Adipose tissue (tissue), 3 donors: ENCODE data around the gene ABHD2. TPM values are rescaled to one million over a fixed set of nuclear protein-coding genes. Genes with fewer than 3 reads are reported as not detected.

Experiments used
- H3K27ac ChIP-seq: one replicate; pipeline ENCODE4 v1.5.1; 2013; ENCODE audit warnings: low read depth, low read length
- WGBS, 3 donors: extraction: QIAGEN DNeasy Blood & Tissue Kit; methylation state at CpG; one replicate each; pipeline ENCODE4 v1.1.7; 2013; 5-methylcytosine and 5-hydroxymethylcytosine counted together
- polyA plus RNA-seq, 3 donors: library from polyadenylated mRNA; stranded (reverse); fragments of 200-250 nt; gene quantifications; one replicate each; pipeline ENCODE4 v1.2.3, GENCODE V29; 2013
- donor health status: healthy with polysubstance abuse.
- donor health status: Bipolar disorder and iron deficiency.
- donor health status: healthy.

ABHD2 gene
- polyA plus RNA-seq, 3 donors = 4.7 to 28.5 (median 13.4) TPM

GRCh38 chr15:89143503-89144162 is 55.4 kb downstream of the ABHD2 start:
- WGBS, 3 donors = 19 to 44% (median 32%) methylated on average over 6 of the region's 6 CpGs

GRCh38 chr15:89144491-89144890 is 56.2 kb downstream of the ABHD2 start:
- 76 to 91% (median 88%) methylated on average over 3 of the region's 3 CpGs for WGBS, 3 donors
- no peak overlapping the region for H3K27ac ChIP-seq

More at GRCh38 chr15:89143503-89144162, 55.4 kb downstream of the ABHD2 start:
- no peak overlapping the region for H3K27ac ChIP-seq

GRCh38 chr15:89146366-89146765 is 58.1 kb downstream of the ABHD2 start:
- 69 to 84% (median 78%) methylated on average over 5 of the region's 5 CpGs for WGBS, 3 donors
- no peak overlapping the region for H3K27ac ChIP-seq

- 69 to 98% (median 71%) methylated on average over 2 of the region's 2 CpGs for WGBS, 3 donors
- H3K27ac ChIP-seq = no peak overlapping the region
Observed at GRCh38 chr15:89148126-89148525, 59.9 kb downstream of the ABHD2 start.

GRCh38 chr15:89149501-89150101 is 61.3 kb downstream of the ABHD2 start:
- H3K27ac ChIP-seq = no peak overlapping the region
- 70 to 92% (median 91%) methylated on average over 7 of the region's 7 CpGs for WGBS, 3 donors

- 43 to 90% (median 84%) methylated on average over 3 of the region's 3 CpGs for WGBS, 3 donors
- no peak overlapping the region for H3K27ac ChIP-seq
Observed at GRCh38 chr15:89150287-89150686, 62.0 kb downstream of the ABHD2 start.

GRCh38 chr15:89150762-89151664 is 62.8 kb downstream of the ABHD2 start:
- H3K27ac ChIP-seq = no peak overlapping the region
- WGBS, 3 donors = 42 to 80% (median 74%) methylated on average over 12 of the region's 12 CpGs

- WGBS, 3 donors = 96 to 97% (median 97%) methylated on average over 10 of the region's 10 CpGs
- no peak overlapping the region for H3K27ac ChIP-seq
Observed at GRCh38 chr15:89155122-89155521, 66.9 kb downstream of the ABHD2 start.

- 80 to 95% (median 84%) methylated on average over 6 of the region's 6 CpGs for WGBS, 3 donors
- no peak overlapping the region for H3K27ac ChIP-seq
Observed at GRCh38 chr15:89155656-89156055, 67.4 kb downstream of the ABHD2 start.

GRCh38 chr15:89157061-89157460 is 68.8 kb downstream of the ABHD2 start:
- 24 to 90% (median 88%) methylated on average over 1 of the region's 1 CpG for WGBS, 3 donors
- H3K27ac ChIP-seq = no peak overlapping the region

- H3K27ac ChIP-seq = no peak overlapping the region
Observed at GRCh38 chr15:89157918-89158564, 69.8 kb downstream of the ABHD2 start.

GRCh38 chr15:89161666-89162065 is 73.4 kb downstream of the ABHD2 start:
- no peak overlapping the region for H3K27ac ChIP-seq
- 74 to 81% (median 77%) methylated on average over 3 of the region's 3 CpGs for WGBS, 3 donors

More at GRCh38 chr15:89157918-89158564, 69.8 kb downstream of the ABHD2 start:
- WGBS, 3 donors = 76 to 89% (median 77%) methylated on average over 4 of the region's 4 CpGs

- WGBS, 3 donors = 77 to 95% (median 92%) methylated on average over 5 of the region's 5 CpGs
- H3K27ac ChIP-seq = no peak overlapping the region
Observed at GRCh38 chr15:89163271-89164055, 75.2 kb downstream of the ABHD2 start.

- 29 to 65% (median 63%) methylated on average over 7 of the region's 7 CpGs for WGBS, 3 donors
Observed at GRCh38 chr15:89164712-89165211, 76.5 kb downstream of the ABHD2 start.

GRCh38 chr15:89165677-89166076 is 77.4 kb downstream of the ABHD2 start:
- 22 to 62% (median 53%) methylated on average over 2 of the region's 2 CpGs for WGBS, 3 donors
- H3K27ac ChIP-seq = no peak overlapping the region

More at GRCh38 chr15:89164712-89165211, 76.5 kb downstream of the ABHD2 start:
- no peak overlapping the region for H3K27ac ChIP-seq

GRCh38 chr15:89167267-89168176 is 79.3 kb downstream of the ABHD2 start:
- WGBS, 3 donors = 38 to 43% (median 41%) methylated on average over 7 of the region's 7 CpGs
- H3K27ac ChIP-seq = no peak overlapping the region

- H3K27ac ChIP-seq = no peak overlapping the region
Observed at GRCh38 chr15:89168316-89168833, 80.1 kb downstream of the ABHD2 start.
